HepG2 (cell line): Measurements from ENCODE around the gene RPL31. TPM values are rescaled to one million over a fixed set of nuclear protein-coding genes. Genes with fewer than 3 reads are reported as not detected.
A peak's percentile ranks its signal among the peaks of the same experiment; 100 is the strongest.

Experiments
- ATAC-seq: fragments of 200-7000 bp; cut with Tn5 transposase; 3 replicates; pipeline ENCODE4 v1.9.1; 2020; ENCODE audit warnings: mild to moderate bottlenecking, moderate library complexity
- BruUV-seq: library from RNA; stranded (reverse); fragments of 400-500 nt; replicated peaks from 2 replicates; lab custom pipeline; 2021; lab: Mats Ljungman, UMichigan
- CTCF ChIA-PET: fragments of 300-600 bp; formaldehyde crosslinking; extraction: SDS; loops from one replicate; lab custom pipeline; 2021; ENCODE audit warnings: low total read pairs, inconsistent platforms, low intra/inter-chr PET ratio; lab: Yijun Ruan, JAX
- POLR2A ChIA-PET: fragments of 350-600 bp; sonication (Branson Sonifier 250); formaldehyde crosslinking; loops from one replicate; lab custom pipeline; 2020; ENCODE audit warnings: antibody characterized with exemption, inconsistent platforms; lab: Yijun Ruan, JAX
- DNase-seq: peaks from one replicate; pipeline ENCODE4 v3.0.0-alpha.2; 2015; ENCODE audit warnings: low spot score
- FAIRE-seq: peaks from 3 replicates; lab custom pipeline; 2011; peaks lifted over from hg19 to GRCh38; lab: Jason Lieb, UNC
- H2AFZ ChIP-seq: one replicate; pipeline ENCODE4 v1.6.1; 2011; ENCODE audit warnings: low read length, inconsistent platforms
- H3K27ac ChIP-seq: fragments of 300-600 bp; 3 replicates; pipeline ENCODE4 v1.8.0; 2011; ENCODE audit warnings: mixed run types, mild to moderate bottlenecking, mixed read lengths, low read length, inconsistent platforms; ENCODE audit not compliant: insufficient read depth; ENCODE audit errors: extremely low read length
- H3K27me3 ChIP-seq, 2 experiments: fragments of 200-600 bp in 1 of 2; 2 replicates in 1 of 2; 3 replicates in 1 of 2; pipeline versions ENCODE4 v1.6.0 to v1.8.0; 2011; ENCODE audit warnings: low read length in 2 of 2, mild to moderate bottlenecking in 2 of 2, moderate library complexity in 2 of 2, inconsistent platforms in 1 of 2; ENCODE audit not compliant: insufficient read depth in 2 of 2, control insufficient read depth in 1 of 2
- H3K36me3 ChIP-seq, 2 experiments: fragments of 200-600 bp in 1 of 2; replicated peaks in 1 of 2; 2 replicates in 1 of 2; 3 replicates in 1 of 2; pipeline versions ENCODE4 v1.5.1 to v1.8.0; 2011; ENCODE audit warnings: low read length in 2 of 2, inconsistent platforms in 1 of 2; ENCODE audit not compliant: insufficient read depth in 2 of 2, control insufficient read depth in 1 of 2
- H3K4me1 ChIP-seq: 2 replicates; pipeline ENCODE4 v1.5.1; 2012; ENCODE audit warnings: low read length, inconsistent platforms; ENCODE audit not compliant: insufficient read depth
- H3K4me2 ChIP-seq: 2 replicates; pipeline ENCODE4 v1.6.0; 2011; ENCODE audit warnings: low read depth, low read length, inconsistent platforms
- H3K4me3 ChIP-seq, 3 experiments: fragments of 200-600 bp in 1 of 3; sonication (generic), shearing (Covaris generic) in 1 of 3; replicated peaks in 1 of 3; 2 replicates each; pipeline ENCODE4 v1.5.1; 2011 to 2016; ENCODE audit warnings: low read length in 3 of 3, inconsistent platforms in 2 of 3, low read depth in 2 of 3, mild to moderate bottlenecking in 2 of 3, control low read depth in 1 of 3, mixed read lengths in 1 of 3; ENCODE audit not compliant: insufficient read depth in 1 of 3
- H3K79me2 ChIP-seq: one replicate; pipeline ENCODE4 v1.6.1; 2011; ENCODE audit warnings: low read length, inconsistent platforms; ENCODE audit not compliant: insufficient read depth
- H3K9ac ChIP-seq: 2 replicates; pipeline ENCODE4 v1.6.0; 2011; ENCODE audit warnings: mild to moderate bottlenecking, low read depth, low read length, inconsistent platforms; ENCODE audit not compliant: insufficient read depth
- H3K9me3 ChIP-seq: 2 replicates; pipeline ENCODE4 v1.5.1; 2012; ENCODE audit warnings: mild to moderate bottlenecking, low read length
- H4K20me1 ChIP-seq: 2 replicates; pipeline ENCODE4 v1.6.0; 2011; ENCODE audit warnings: inconsistent platforms, mild to moderate bottlenecking, low read length, moderate library complexity; ENCODE audit not compliant: insufficient read depth
- EHMT2 ChIP-seq: fragments of 200-600 bp; sonication (generic); IDR thresholded peaks from 2 replicates; pipeline ENCODE4 v1.7.0; 2017; ENCODE audit warnings: antibody characterized with exemption, low read depth, low read length, borderline replicate concordance
- GRHL1 ChIP-seq: sonication (generic); formaldehyde crosslinking; conservative IDR thresholded peaks from 2 replicates; pipeline ENCODE4 v1.8.0; 2022; ENCODE audit warnings: missing genetic modification reagents
- GTF2F1 ChIP-seq: fragments of 150-350 bp; IDR thresholded peaks from 2 replicates; pipeline ENCODE4 v1.6.1; 2014; ENCODE audit warnings: low read length
- HINFP ChIP-seq: sonication (generic); formaldehyde crosslinking; IDR thresholded peaks from 2 replicates; pipeline ENCODE4 v1.4.0; 2020; ENCODE audit warnings: low read depth, mild to moderate bottlenecking, missing genetic modification reagents
- HNRNPH1 ChIP-seq: fragments of 200-400 bp; formaldehyde crosslinking; optimal IDR thresholded peaks from 2 replicates; pipeline ENCODE3; 2017; ENCODE audit warnings: mild to moderate bottlenecking, low read depth, low read length
- HOXA5 ChIP-seq: sonication (generic); formaldehyde crosslinking; IDR thresholded peaks from 2 replicates; pipeline ENCODE4 v1.4.0; 2020; ENCODE audit warnings: missing genetic modification reagents
- MXD1 ChIP-seq: sonication (generic); formaldehyde crosslinking; IDR thresholded peaks from 2 replicates; pipeline ENCODE4 v1.4.0; 2020; ENCODE audit warnings: mild to moderate bottlenecking, missing genetic modification reagents
- NONO ChIP-seq, 2 experiments: fragments of 450-650 bp in 1 of 2; sonication (generic) in 1 of 2; formaldehyde crosslinking in 1 of 2; IDR thresholded peaks in 1 of 2; conservative IDR thresholded peaks in 1 of 2; 2 replicates each; pipeline versions ENCODE4 v1.6.1 to v1.8.0; 2017 to 2022; ENCODE audit warnings: mild to moderate bottlenecking in 1 of 2, missing genetic modification reagents in 1 of 2, moderate library complexity in 1 of 2
- POLR2AphosphoS2 ChIP-seq: IDR thresholded peaks from 2 replicates; pipeline ENCODE4 v1.6.1; 2011; ENCODE audit warnings: low read depth, low read length, improper control_type of control experiment
- ZBTB3 ChIP-seq: sonication (generic); formaldehyde crosslinking; IDR thresholded peaks from 2 replicates; pipeline ENCODE4 v1.4.0; 2020; ENCODE audit warnings: low read depth, mild to moderate bottlenecking, moderate library complexity, missing genetic modification reagents, borderline replicate concordance
- ZEB1 ChIP-seq: IDR thresholded peaks from 2 replicates; pipeline ENCODE4 v1.6.1; 2012; ENCODE audit warnings: mild to moderate bottlenecking, low read depth, inconsistent platforms; ENCODE audit not compliant: insufficient replicate concordance
- ZNF136 ChIP-seq: sonication (generic); formaldehyde crosslinking; IDR thresholded peaks from 2 replicates; pipeline ENCODE4 v1.8.1; 2022; ENCODE audit warnings: low read depth, mild to moderate bottlenecking, moderate library complexity, missing genetic modification reagents
- ZNF251 ChIP-seq: sonication (generic); formaldehyde crosslinking; IDR thresholded peaks from 2 replicates; pipeline ENCODE4 v1.9.0; 2021; ENCODE audit warnings: mild to moderate bottlenecking, missing genetic modification reagents
- ZNF329 ChIP-seq: sonication (generic); formaldehyde crosslinking; IDR thresholded peaks from 2 replicates; pipeline ENCODE4 v1.9.0; 2021; ENCODE audit warnings: low read depth, mild to moderate bottlenecking, missing genetic modification reagents
- ZNF660 ChIP-seq: sonication (generic); formaldehyde crosslinking; IDR thresholded peaks from 2 replicates; pipeline ENCODE4 v1.5.1; 2020; ENCODE audit warnings: mild to moderate bottlenecking, low read depth, missing genetic modification reagents, borderline replicate concordance
- ZNF710 ChIP-seq: sonication (generic); formaldehyde crosslinking; IDR thresholded peaks from 2 replicates; pipeline ENCODE4 v1.5.0; 2020; ENCODE audit warnings: mild to moderate bottlenecking, missing genetic modification reagents, borderline replicate concordance
- ZSCAN30 ChIP-seq: sonication (generic); formaldehyde crosslinking; IDR thresholded peaks from 2 replicates; pipeline ENCODE4 v1.5.0; 2020; ENCODE audit warnings: mild to moderate bottlenecking, missing genetic modification reagents
- WGBS: methylation state at CpG from one replicate; pipeline ENCODE4 v1.1.6; 2017; ENCODE audit warnings: low lambda C conversion rate; 5-methylcytosine and 5-hydroxymethylcytosine counted together
- in situ Hi-C: cut with HindIII; loops from 2 replicates; pipeline ENCODE4 v1.10.0; 2017; ENCODE audit warnings: low pct_unique_long_range_greater_than_20kb; ENCODE audit not compliant: extremely low pct_ligation_motif_present
- intact Hi-C: fragments of 100-400 bp; cut with micrococcal nuclease; formaldehyde crosslinking; loops from one replicate; pipeline ENCODE4 v1.10.0; 2022; ENCODE audit not compliant: unreplicated experiment
- polyA plus RNA-seq, 8 experiments: library from polyadenylated mRNA; depleted of rRNA in 3 of 8; stranded (reverse) in 7 of 8; unstranded in 1 of 8; fragments of >200 nt; fragmentation: Illumina TruSeq in 4 of 8; extraction: Trizol in 4 of 8; gene quantifications; 2 replicates each; pipeline versions ENCODE4 v1.2.1 to v1.2.3, GENCODE V29; 2011 to 2016; ENCODE audit warnings: low read depth in 4 of 8, missing spikeins in 1 of 8, mixed read lengths in 1 of 8; ENCODE audit not compliant: insufficient read depth in 1 of 8
- total RNA-seq, 5 experiments: library from RNA; depleted of rRNA; stranded (reverse); fragments of >200 nt; fragmentation: Illumina TruSeq; extraction: Trizol; gene quantifications; 2 replicates each; pipeline ENCODE4 v1.2.3, GENCODE V29; 2016; ENCODE audit warnings: low read depth in 1 of 5

RPL31 gene
- total and polyA plus RNA-seq, 2 of the 13 experiments (the other 11 are each of a cell fraction or from before 2014, with no cell fraction given): 3,331 to 3,582 TPM

GRCh38 chr2:101004620-101005325, 2.7 kb downstream of the RPL31 start:
- H3K4me1 ChIP-seq: peaks cover 43% of the 10 kb centered on the region
- peak overlapping the region; percentile 97 for H3K9ac ChIP-seq
- no TSS peak for BruUV-seq
- peak overlapping the region; percentile 79 for H3K27ac ChIP-seq
- peaks cover 59% of the 10 kb centered on the region for H4K20me1 ChIP-seq
- peak overlapping the region; percentile 91 for H3K4me2 ChIP-seq
- H3K36me3 ChIP-seq: peaks cover 23 to 56% of the 10 kb centered on the region in 2 experiments
- ChIA-PET CTCF (no interaction called here), POLR2A (interaction anchor here (0.9 to 3.1 kb wide), 4 partner anchors 7 to 197 kb away, joined by 3 to 41 read pairs (median 10); partner anchors contain the start of gene TBC1D8)
- H3K4me3 ChIP-seq: peak overlapping the region in 2 of 3 experiments; percentile 91 to 96; a peak in 4 of 6 replicates
- in situ Hi-C loops (no loop called here), intact Hi-C loops (no loop called here)
- no peaks in the 10 kb centered on the region; a peak in 1 of 5 replicates for H3K27me3 ChIP-seq
- peaks cover 39% of the 10 kb centered on the region for H3K79me2 ChIP-seq
- DNase-seq (no peak), ATAC-seq (no peak), FAIRE-seq (no peak)
- 92% methylated on average over 12 of the region's 12 CpGs for WGBS
- no peaks in the 10 kb centered on the region for H3K9me3 ChIP-seq
- H2AFZ ChIP-seq: no peak overlapping the region
- TF ChIP-seq EHMT2 (no peak), NONO (IDR thresholded peaks at IDR 0.05) (no peak), NONO (CRISPR knock-in tag; conservative IDR thresholded peaks at IDR 0.05) (0 out of 2 replicates have a peak, but pooled peaks have one; percentile 42), ZNF710 (CRISPR knock-in tag) (no peak), POLR2AphosphoS2 (peak; percentile 69; the same call in 1 of the 2 replicates), ZBTB3 (CRISPR knock-in tag) (no peak), MXD1 (CRISPR knock-in tag) (no peak), ZNF251 (CRISPR knock-in tag) (no peak), GTF2F1 (no peak), HINFP (CRISPR knock-in tag) (no peak), ZNF329 (no peak), ZNF136 (CRISPR knock-in tag) (no peak), ZNF660 (CRISPR knock-in tag) (no peak), GRHL1 (CRISPR knock-in tag) (no peak), ZSCAN30 (CRISPR knock-in tag) (no peak), ZEB1 (no peak), HOXA5 (CRISPR knock-in tag) (no peak), HNRNPH1 (no peak)
